Heart left ventricle (tissue), 16 donors: ENCODE results near the gene RANGAP1. TPM values are rescaled to one million over a fixed set of nuclear protein-coding genes. Genes with fewer than 3 reads are reported as not detected.
A peak's percentile ranks its signal among the peaks of the same experiment; 100 is the strongest.

Source experiments
- ATAC-seq, 4 donors: fragments of 200-7000 bp; cut with Tn5 transposase; one replicate each; pipeline ENCODE4 v1.9.1; 2020 to 2022; ENCODE audit warnings: moderate library complexity in 4 of 4, mild to moderate bottlenecking in 3 of 4, moderate number of reproducible peaks in 1 of 4
- DNase-seq, 5 donors: peaks; one replicate each; pipeline ENCODE4 v3.0.0-alpha.2; 2020
- H3K27ac ChIP-seq, 12 donors: fragments of 200-600 bp; sonication (generic) in 4 of 12; one replicate each; pipeline versions ENCODE4 v1.5.0 to v1.8.0; 2016 to 2022; ENCODE audit warnings: mild to moderate bottlenecking in 2 of 12
- H3K27me3 ChIP-seq, 9 donors: fragments of 200-600 bp; sonication (generic) in 2 of 9; one replicate each; pipeline versions ENCODE4 v1.5.1 to v1.8.0; 2016 to 2022; ENCODE audit warnings: mild to moderate bottlenecking in 3 of 9
- H3K36me3 ChIP-seq, 9 donors: fragments of 200-600 bp; sonication (generic) in 2 of 9; one replicate each; pipeline versions ENCODE4 v1.5.0 to v1.8.0; 2018 to 2022; ENCODE audit warnings: mild to moderate bottlenecking in 2 of 9
- H3K4me1 ChIP-seq, 12 donors: fragments of 200-600 bp; sonication (generic) in 4 of 12; one replicate each; pipeline versions ENCODE4 v1.5.0 to v1.8.0; 2016 to 2022; ENCODE audit warnings: mild to moderate bottlenecking in 3 of 12
- H3K4me3 ChIP-seq, 12 donors: fragments of 200-600 bp; sonication (generic) in 4 of 12; one replicate each; pipeline versions ENCODE4 v1.5.0 to v1.8.0; 2017 to 2022; ENCODE audit warnings: mild to moderate bottlenecking in 9 of 12, moderate library complexity in 4 of 12
- H3K9me3 ChIP-seq, 12 donors: fragments of 200-600 bp; sonication (generic) in 4 of 12; one replicate each; pipeline versions ENCODE4 v1.5.0 to v1.8.0; 2016 to 2022; ENCODE audit warnings: mild to moderate bottlenecking in 1 of 12
- POLR2A ChIP-seq, 2 donors: fragments of 450-650 bp; IDR thresholded peaks; one replicate each; pipeline ENCODE4 v1.6.1; 2017; ENCODE audit warnings: antibody characterized with exemption in 2 of 2, mild to moderate bottlenecking in 2 of 2, moderate library complexity in 2 of 2
- WGBS, 4 donors: extraction: QIAGEN DNeasy Blood & Tissue Kit in 2 of 4; methylation state at CpG; one replicate each; pipeline versions ENCODE4 v1.1.5 to v1.1.7; 2013 to 2018; 5-methylcytosine and 5-hydroxymethylcytosine counted together
- intact Hi-C, 10 donors: fragments of 100-400 bp; cut with DNase I; formaldehyde crosslinking; loops; one replicate each; pipeline versions ENCODE4 v1.11.1 to v1.14.2; 2022
- microRNA-seq, 4 donors: library from miRNA; unstranded; fragments of <30 nt; microRNA quantifications; one replicate each; pipeline versions ENCODE4 to v1.2.0, GENCODE V29; 2017 to 2020
- polyA plus RNA-seq, 2 donors: library from polyadenylated mRNA; stranded (reverse); fragments of 200-250 nt; gene quantifications; one replicate each; pipeline ENCODE4 v1.2.3, GENCODE V29; 2013
- total RNA-seq, 9 donors: library from RNA; depleted of rRNA in 2 of 9; stranded (reverse); fragments of >200 nt in 2 of 9; fragmentation: NEBNext Ultra II Directional in 3 of 9; extraction: Animal tissue kit (Norgen Biotek cat#: 25700) in 3 of 9; gene quantifications; one replicate each; pipeline versions ENCODE4 v1.1.0 to v1.2.4, GENCODE V29; 2016 to 2023
- TF ChIP-seq, protein P1 (sequence below), 12 donors: fragments of 200-600 bp; sonication (generic) in 4 of 12; IDR thresholded peaks; one replicate each; pipeline versions ENCODE4 v1.5.0 to v1.8.0; 2018 to 2022; ENCODE audit warnings: antibody characterized with exemption in 12 of 12, mild to moderate bottlenecking in 5 of 12
- donor health status: ischemic (EF 13 %, LVEDD 7.1; RV severe dilation, severe dysfunction).
- donor health status: healthy with polysubstance abuse.
- donor health status: DM: no; HTN: yes; CAD: no.
- donor health status: DM: no; HTN: no; CAD: no.
- donor health status: ischemic (EF 25% LVEDD 6.9; RV normal size, moderate dysfunction).
- donor health status: ischemic (EF 25% LVEDD 5.7; RV mildly dilated, moderate dysfunction).
- donor health status: healthy.
- donor health status: DM: yes; HTN: yes; CAD: no.
- donor health status: ischemic (EF 35%, LVEDD 5.7; RV mildly dilated, moderate dysfunction).
- donor health status: nonischemic (EF 11% LVEDD 7.7; RV severe dilation, severe dysfunction).
- donor health status: DM: yes; HTN: yes; CAD: no.
- donor health status: PGD.
- donor health status: ischemic (EF 29% LVEDD 5.4; RV normal size, mild dysfunction).
- donor health status: nonischemic (EF 23%, LVEDD 6.1; RV moderate dilation, normal function).

RANGAP1 gene
- total and polyA plus RNA-seq, 11 donors: 23.7 to 125 (median 35.0) TPM

DNA sequence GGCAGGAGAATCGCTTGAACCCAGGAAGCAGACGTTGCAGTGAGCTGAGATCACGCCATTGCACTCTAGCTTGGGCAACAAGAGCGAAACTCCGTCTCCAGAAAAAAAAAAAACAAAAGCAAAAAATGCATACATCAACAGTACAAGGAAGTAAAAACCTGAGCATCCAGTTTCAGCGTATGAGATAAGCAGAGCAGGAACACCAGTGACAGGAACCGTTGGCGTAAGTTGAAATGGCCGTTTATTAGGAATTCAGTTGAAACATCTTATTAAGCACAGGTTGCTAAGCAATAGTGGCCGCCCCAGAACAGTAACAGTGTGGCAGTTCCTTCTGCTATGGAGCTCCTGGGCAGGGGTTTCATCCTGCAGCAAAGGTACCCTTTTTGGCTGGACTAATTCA, 84.8 kb downstream of the RANGAP1 start:
- no peak for TF ChIP-seq POLR2A (IDR thresholded peaks at IDR 0.05)
- TF ChIP-seq, protein P1, sequence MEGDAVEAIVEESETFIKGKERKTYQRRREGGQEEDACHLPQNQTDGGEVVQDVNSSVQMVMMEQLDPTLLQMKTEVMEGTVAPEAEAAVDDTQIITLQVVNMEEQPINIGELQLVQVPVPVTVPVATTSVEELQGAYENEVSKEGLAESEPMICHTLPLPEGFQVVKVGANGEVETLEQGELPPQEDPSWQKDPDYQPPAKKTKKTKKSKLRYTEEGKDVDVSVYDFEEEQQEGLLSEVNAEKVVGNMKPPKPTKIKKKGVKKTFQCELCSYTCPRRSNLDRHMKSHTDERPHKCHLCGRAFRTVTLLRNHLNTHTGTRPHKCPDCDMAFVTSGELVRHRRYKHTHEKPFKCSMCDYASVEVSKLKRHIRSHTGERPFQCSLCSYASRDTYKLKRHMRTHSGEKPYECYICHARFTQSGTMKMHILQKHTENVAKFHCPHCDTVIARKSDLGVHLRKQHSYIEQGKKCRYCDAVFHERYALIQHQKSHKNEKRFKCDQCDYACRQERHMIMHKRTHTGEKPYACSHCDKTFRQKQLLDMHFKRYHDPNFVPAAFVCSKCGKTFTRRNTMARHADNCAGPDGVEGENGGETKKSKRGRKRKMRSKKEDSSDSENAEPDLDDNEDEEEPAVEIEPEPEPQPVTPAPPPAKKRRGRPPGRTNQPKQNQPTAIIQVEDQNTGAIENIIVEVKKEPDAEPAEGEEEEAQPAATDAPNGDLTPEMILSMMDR (IDR thresholded peaks at IDR 0.05): no peak
- Histone ChIP-seq H3K4me3 (no peak overlapping the region), H3K27me3 (no peaks in the 10 kb centered on the region), H3K9me3 (no peaks in the 10 kb centered on the region), H3K27ac (no peak overlapping the region), H3K4me1 (peaks cover 3 to 27% (median 21%) of the 10 kb centered on the region in 12 donors), H3K36me3 (no peaks in the 10 kb centered on the region)
- ATAC-seq (no peak), DNase-seq (no peak)
- intact Hi-C loops: no loop called here
- WGBS, 4 donors: 72 to 82% (median 78%) methylated on average over 10 of the region's 10 CpGs

DNA sequence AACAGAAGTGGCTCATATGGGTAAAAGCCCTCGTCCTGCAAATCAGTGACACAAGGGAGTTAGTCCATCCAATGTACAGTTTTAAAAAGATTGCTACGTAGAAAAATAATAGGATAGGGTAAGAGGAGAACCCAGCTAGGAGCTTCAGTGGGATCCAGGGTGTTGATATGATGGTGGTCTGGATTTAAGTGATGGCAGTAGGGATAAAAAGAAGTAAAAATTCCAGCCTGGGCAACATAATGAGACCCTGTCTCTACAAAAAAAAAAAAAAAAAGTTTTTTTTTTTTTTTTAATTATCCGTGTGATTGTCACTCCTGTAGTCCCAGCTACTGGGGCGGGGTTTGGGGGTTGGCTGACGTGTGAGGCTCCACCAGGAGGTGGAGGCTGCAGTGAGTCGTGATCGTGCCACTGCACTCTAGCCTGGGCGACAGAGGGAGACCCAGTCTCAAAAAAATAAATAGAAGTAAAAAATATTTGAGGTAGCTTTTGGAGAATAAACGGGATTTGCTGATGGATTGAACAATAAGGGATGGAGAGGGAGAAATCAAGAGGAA, 87.9 kb downstream of the RANGAP1 start:
- H3K9me3 ChIP-seq: no peaks in the 10 kb centered on the region
- H3K27ac ChIP-seq: peak overlapping the region in 10 of 12 donors; percentile 0 to 74 (median 55)
- peaks cover 0 to 20% (median 12%) of the 10 kb centered on the region in 12 donors for H3K4me1 ChIP-seq
- 1 to 3% (median 3%) methylated on average over 9 of the region's 9 CpGs for WGBS, 4 donors
- ATAC-seq (peak in 3 of 4 donors; percentile 3 to 68 (median 60)), DNase-seq (peak in 3 of 5 donors; percentile 32 to 58 (median 56))
- H3K4me3 ChIP-seq: peak overlapping the region; percentile 39 to 91 (median 76)
- no peaks in the 10 kb centered on the region for H3K36me3 ChIP-seq
- intact Hi-C loops: loop anchor here in 7 of 10 donors (5.0 to 10.0 kb wide), 4 partner anchors 34 to 87 kb away; partner anchors contain the start of gene RANGAP1 (in 1 of the 7)
- no peaks in the 10 kb centered on the region for H3K27me3 ChIP-seq
- no peak for TF ChIP-seq POLR2A (IDR thresholded peaks at IDR 0.05)
- TF ChIP-seq, protein P1 (IDR thresholded peaks at IDR 0.05): peak in 3 of 12 donors; percentile 21 to 26 (median 25)

DNA sequence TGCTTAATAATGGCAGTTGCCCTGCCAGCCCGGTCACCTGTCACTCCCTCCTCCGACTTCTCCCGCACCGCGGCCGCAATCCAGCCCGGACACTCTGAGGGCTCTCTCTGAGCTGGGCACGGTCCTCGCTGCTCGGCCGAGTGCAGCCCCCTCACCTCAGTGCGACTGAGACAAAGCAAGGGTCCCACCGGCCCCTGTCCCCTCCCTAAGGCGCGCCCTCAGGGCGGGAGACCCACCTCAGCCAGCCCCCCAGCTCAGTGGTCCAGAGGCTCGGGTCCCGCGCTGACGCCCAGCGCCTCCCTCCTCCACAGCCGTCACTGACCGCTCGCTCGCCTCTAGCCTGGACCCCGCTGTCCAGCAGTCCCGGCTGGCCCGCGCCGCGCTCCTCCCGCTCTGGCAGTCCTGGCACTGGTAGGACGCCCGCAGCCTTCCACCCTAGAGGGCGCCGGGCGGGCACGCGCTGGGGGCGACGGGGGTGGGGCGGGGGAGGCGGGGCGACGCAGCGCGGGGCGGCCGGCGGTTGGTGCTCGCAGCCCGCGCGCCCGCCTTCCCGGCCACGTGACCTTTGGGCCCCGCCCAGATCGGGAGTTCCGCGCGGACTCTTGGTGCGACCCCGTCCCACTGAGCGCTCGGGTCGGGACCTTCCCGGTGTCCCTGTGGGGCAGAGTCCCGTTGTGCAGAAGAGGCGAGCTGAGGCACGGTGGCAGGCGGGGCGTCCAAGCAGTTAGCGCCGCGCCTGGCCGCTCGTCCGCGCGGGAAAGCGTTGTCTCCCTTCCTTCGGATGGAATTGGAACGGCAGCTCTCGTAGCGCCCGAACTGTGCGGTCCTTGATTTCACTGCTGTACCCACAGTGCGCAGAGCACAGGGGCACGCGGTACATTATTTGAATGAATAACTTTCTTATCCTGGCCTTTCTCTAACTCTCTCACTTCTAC, 88.7 kb downstream of the RANGAP1 start:
- Histone ChIP-seq H3K27ac (peak overlapping the region in 10 of 12 donors; percentile 0 to 74 (median 56)), H3K9me3 (no peaks in the 10 kb centered on the region), H3K4me1 (peaks cover 0 to 20% (median 12%) of the 10 kb centered on the region in 12 donors), H3K36me3 (no peaks in the 10 kb centered on the region), H3K27me3 (no peaks in the 10 kb centered on the region), H3K4me3 (peak overlapping the region; percentile 39 to 91 (median 76))
- peak in 1 of 2 donors; percentile 43 for TF ChIP-seq POLR2A (IDR thresholded peaks at IDR 0.05)
- TF ChIP-seq, protein P1 (IDR thresholded peaks at IDR 0.05): peak in 3 of 12 donors; percentile 17 to 33 (median 18)
- intact Hi-C loops: loop anchor here in 7 of 10 donors (2.0 to 10.0 kb wide), 5 partner anchors 35 to 89 kb away; partner anchors contain the start of gene RANGAP1 (in 2 of the 7)
- DNase-seq: peak; percentile 84 to 93 (median 88)
- 0 to 1% (median 1%) methylated on average over 43 to 91 of the region's 91 CpGs for WGBS, 4 donors
- ATAC-seq: peak; percentile 88 to 97 (median 96)

Small RNAs within 50 kb of the gene (microRNA-seq; reads per million reads assigned to microRNA genes)
- gene MIR6889: 0 to 0.21 (median 0.03) reads per million in 4 donors

Other genes with a start within 250 kb of the RANGAP1 start
- gene EP300, start 193.6 kb downstream of the RANGAP1 start, total RNA-seq: 10 to 100 TPM; 21.1 to 58.0 (median 39.5) TPM
- gene EP300, start 193.6 kb downstream of the RANGAP1 start, polyA plus RNA-seq: 10 to 100 TPM; 11.4 to 14.9 TPM
- 10 to 100 TPM; 10.1 to 21.2 (median 14.6) TPM for gene L3MBTL2, start 80.9 kb downstream of the RANGAP1 start, total RNA-seq
- gene L3MBTL2, start 80.9 kb downstream of the RANGAP1 start, polyA plus RNA-seq: 10 to 100 TPM in 1 of 2 donors, 1 to 10 TPM in 1; 7.3 to 25.7 TPM
- gene CHADL, start 45.3 kb downstream of the RANGAP1 start, total RNA-seq: 10 to 100 TPM in 5 of 9 donors, 1 to 10 TPM in 4; 5.6 to 20.6 (median 10.7) TPM
- gene CHADL, start 45.3 kb downstream of the RANGAP1 start, polyA plus RNA-seq: 10 to 100 TPM in 1 of 2 donors, 1 to 10 TPM in 1; 3.9 to 31.2 TPM
- gene ZC3H7B, start 15.3 kb upstream of the RANGAP1 start, total RNA-seq: 10 to 100 TPM; 32.2 to 50.4 (median 37.1) TPM
- 10 to 100 TPM; 29.7 to 48.7 TPM for gene ZC3H7B, start 15.3 kb upstream of the RANGAP1 start, polyA plus RNA-seq
- gene TEF, start 95.8 kb upstream of the RANGAP1 start, total RNA-seq: 10 to 100 TPM in 8 of 9 donors, 1 to 10 TPM in 1; 7.2 to 35.3 (median 19.6) TPM
- gene TEF, start 95.8 kb upstream of the RANGAP1 start, polyA plus RNA-seq: 10 to 100 TPM in 1 of 2 donors, 1 to 10 TPM in 1; 9.9 to 15.8 TPM
- gene TOB2, start 160.6 kb upstream of the RANGAP1 start, total RNA-seq: 10 to 100 TPM; 29.0 to 74.5 (median 46.1) TPM
- 10 to 100 TPM; 29.6 to 44.9 TPM for gene TOB2, start 160.6 kb upstream of the RANGAP1 start, polyA plus RNA-seq
- gene PHF5A, start 182.5 kb upstream of the RANGAP1 start, total RNA-seq: 10 to 100 TPM; 13.4 to 29.3 (median 20.0) TPM
- gene PHF5A, start 182.5 kb upstream of the RANGAP1 start, polyA plus RNA-seq: 10 to 100 TPM; 40.3 to 49.9 TPM
- gene ACO2, start 182.9 kb upstream of the RANGAP1 start, total RNA-seq: 1,000 to 10,000 TPM in 2 of 9 donors, 100 to 1,000 TPM in 7; 503 to 1,146 (median 862) TPM
- gene ACO2, start 182.9 kb upstream of the RANGAP1 start, polyA plus RNA-seq: 100 to 1,000 TPM; 375 to 431 TPM